ENCODE measurements around the gene AGTPBP1.

Gene AGTPBP1

DNA sequence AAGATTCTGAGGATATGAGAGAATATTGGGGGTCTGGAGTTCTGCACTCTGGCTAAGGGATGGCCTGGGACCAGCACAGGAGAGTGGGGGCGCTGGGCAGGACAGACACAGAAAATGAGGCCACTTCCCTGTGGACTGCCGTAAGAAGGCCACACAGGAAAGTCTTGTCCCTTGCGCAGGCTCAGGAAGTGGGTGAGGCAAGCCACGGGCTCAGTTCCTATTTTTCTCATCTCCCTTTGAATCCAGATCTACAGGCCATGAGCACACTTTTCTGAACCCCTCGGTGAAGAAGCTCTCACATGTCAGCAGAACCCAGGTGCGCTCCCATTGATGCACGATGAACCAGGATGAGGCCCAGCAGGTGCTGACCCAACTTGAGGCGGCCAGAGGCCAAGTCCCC is 207.4 kb downstream of the AGTPBP1 start:
- Histone ChIP-seq H3K4me2 (ENCODE audit: low read length) (no peak overlapping the region), H3K27me3 (ENCODE audit: low read depth, low read length) (no peaks in the 10 kb centered on the region), H3K9ac (ENCODE audit: low read length) (no peak overlapping the region), H3K27ac (ENCODE audit: low read length) (no peak overlapping the region), H4K20me1 (ENCODE audit: insufficient read depth, low read length) (no peaks in the 10 kb centered on the region), H3K4me1 (ENCODE audit: low read length) (no peaks in the 10 kb centered on the region), H3K9me3 (ENCODE audit: insufficient read depth, low read length) (no peaks in the 10 kb centered on the region), H2AFZ (ENCODE audit: low read depth, low read length) (no peak overlapping the region), H3K79me2 (ENCODE audit: low read length) (no peaks in the 10 kb centered on the region), H3K4me3 (ENCODE audit: low read length) (no peak overlapping the region), H3K36me3 (replicated peaks; ENCODE audit: low read depth, low read length) (no peaks in the 10 kb centered on the region)
- TF ChIP-seq EZH2phosphoT487 (IDR thresholded peaks at IDR 0.05; ENCODE audit: low read depth), result no peak
- TF ChIP-seq, protein P1, sequence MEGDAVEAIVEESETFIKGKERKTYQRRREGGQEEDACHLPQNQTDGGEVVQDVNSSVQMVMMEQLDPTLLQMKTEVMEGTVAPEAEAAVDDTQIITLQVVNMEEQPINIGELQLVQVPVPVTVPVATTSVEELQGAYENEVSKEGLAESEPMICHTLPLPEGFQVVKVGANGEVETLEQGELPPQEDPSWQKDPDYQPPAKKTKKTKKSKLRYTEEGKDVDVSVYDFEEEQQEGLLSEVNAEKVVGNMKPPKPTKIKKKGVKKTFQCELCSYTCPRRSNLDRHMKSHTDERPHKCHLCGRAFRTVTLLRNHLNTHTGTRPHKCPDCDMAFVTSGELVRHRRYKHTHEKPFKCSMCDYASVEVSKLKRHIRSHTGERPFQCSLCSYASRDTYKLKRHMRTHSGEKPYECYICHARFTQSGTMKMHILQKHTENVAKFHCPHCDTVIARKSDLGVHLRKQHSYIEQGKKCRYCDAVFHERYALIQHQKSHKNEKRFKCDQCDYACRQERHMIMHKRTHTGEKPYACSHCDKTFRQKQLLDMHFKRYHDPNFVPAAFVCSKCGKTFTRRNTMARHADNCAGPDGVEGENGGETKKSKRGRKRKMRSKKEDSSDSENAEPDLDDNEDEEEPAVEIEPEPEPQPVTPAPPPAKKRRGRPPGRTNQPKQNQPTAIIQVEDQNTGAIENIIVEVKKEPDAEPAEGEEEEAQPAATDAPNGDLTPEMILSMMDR (IDR thresholded peaks at IDR 0.05; ENCODE audit: low read depth, low read length), result no peak

DNA sequence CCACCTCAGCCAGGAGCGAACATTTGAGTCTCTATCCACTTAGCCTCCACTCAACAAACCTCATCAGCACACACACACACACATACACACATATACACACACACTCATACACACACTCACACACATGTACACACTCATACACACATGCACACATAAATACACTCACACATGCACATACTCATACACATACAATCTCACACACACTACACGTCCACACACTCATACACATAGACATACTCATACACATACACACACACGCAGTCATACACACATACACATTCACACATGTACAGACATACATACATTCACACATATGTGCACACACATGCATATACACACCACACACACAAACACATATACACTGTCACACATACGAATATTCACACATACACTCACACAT is 208.2 kb downstream of the AGTPBP1 start:
- no peaks in the 10 kb centered on the region for H4K20me1 ChIP-seq (ENCODE audit: insufficient read depth, low read length)
- no peak overlapping the region for H3K27ac ChIP-seq (ENCODE audit: low read length)

DNA sequence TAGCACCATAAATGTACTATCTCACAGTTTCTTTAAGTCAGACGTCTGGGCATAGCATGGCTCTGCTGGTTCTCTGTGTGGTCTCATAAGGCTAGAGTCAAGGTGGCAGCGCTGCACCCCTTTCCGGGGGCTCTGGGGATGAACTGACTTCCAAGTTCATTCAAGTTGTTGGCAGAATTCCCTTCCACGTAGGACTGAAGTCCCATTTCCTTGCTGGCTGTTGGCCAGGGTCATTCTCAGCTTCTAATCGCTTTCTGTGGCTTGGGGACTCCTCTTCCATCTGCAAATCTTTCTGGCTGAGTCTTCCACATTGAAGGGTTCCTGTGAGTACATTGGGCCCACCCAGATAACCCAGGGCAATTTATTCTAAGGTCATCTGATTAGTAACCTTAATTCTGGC is 211.0 kb downstream of the AGTPBP1 start:
- TF ChIP-seq, protein P1 (IDR thresholded peaks at IDR 0.05; ENCODE audit: low read depth, low read length), result no peak
- no peak for TF ChIP-seq EZH2phosphoT487 (IDR thresholded peaks at IDR 0.05; ENCODE audit: low read depth)

More for the DNA sequence above, 208.2 kb downstream of the AGTPBP1 start:
- no peak overlapping the region for H2AFZ ChIP-seq (ENCODE audit: low read depth, low read length)
- H3K9me3 ChIP-seq (ENCODE audit: insufficient read depth, low read length), result no peaks in the 10 kb centered on the region
- H3K79me2 ChIP-seq (ENCODE audit: low read length), result no peaks in the 10 kb centered on the region
- H3K27me3 ChIP-seq (ENCODE audit: low read depth, low read length), result no peaks in the 10 kb centered on the region
- no peak overlapping the region for H3K9ac ChIP-seq (ENCODE audit: low read length)
- no peaks in the 10 kb centered on the region for H3K4me1 ChIP-seq (ENCODE audit: low read length)
- H3K36me3 ChIP-seq (replicated peaks; ENCODE audit: low read depth, low read length), result no peaks in the 10 kb centered on the region
- no peak overlapping the region for H3K4me2 ChIP-seq (ENCODE audit: low read length)
- TF ChIP-seq, protein P1 (IDR thresholded peaks at IDR 0.05; ENCODE audit: low read depth, low read length), result no peak
- no peak for TF ChIP-seq EZH2phosphoT487 (IDR thresholded peaks at IDR 0.05; ENCODE audit: low read depth)
- H3K4me3 ChIP-seq (ENCODE audit: low read length), result no peak overlapping the region

DNA sequence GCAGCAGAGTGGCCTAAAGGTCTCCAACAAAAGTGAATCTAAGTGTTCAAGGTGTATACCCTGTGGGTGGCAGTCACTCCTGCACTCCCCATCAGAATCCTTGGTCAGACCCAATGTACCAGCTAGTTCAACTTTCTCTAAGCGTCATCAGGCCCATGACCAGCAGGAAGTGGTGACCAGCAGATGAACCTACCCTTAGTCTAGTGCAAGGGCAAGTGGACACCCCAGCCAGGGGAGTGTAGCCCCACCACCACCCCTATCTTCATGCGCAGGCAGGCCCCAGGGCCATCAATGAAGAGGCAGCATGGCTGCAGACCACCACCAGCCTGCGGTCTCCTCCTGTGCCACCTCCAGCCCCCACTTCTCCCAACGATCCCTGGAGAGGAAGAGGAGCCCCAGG is 213.1 kb downstream of the AGTPBP1 start:
- TF ChIP-seq EZH2phosphoT487 (IDR thresholded peaks at IDR 0.05; ENCODE audit: low read depth), result no peak
- TF ChIP-seq, protein P1 (IDR thresholded peaks at IDR 0.05; ENCODE audit: low read depth, low read length), result no peak
- no peaks in the 10 kb centered on the region for H4K20me1 ChIP-seq (ENCODE audit: insufficient read depth, low read length)

More for the DNA sequence above, 211.0 kb downstream of the AGTPBP1 start:
- H3K27ac ChIP-seq (ENCODE audit: low read length), result no peak overlapping the region
- H3K4me1 ChIP-seq (ENCODE audit: low read length), result no peaks in the 10 kb centered on the region
- H3K9ac ChIP-seq (ENCODE audit: low read length), result no peak overlapping the region
- no peaks in the 10 kb centered on the region for H3K79me2 ChIP-seq (ENCODE audit: low read length)
- no peaks in the 10 kb centered on the region for H3K9me3 ChIP-seq (ENCODE audit: insufficient read depth, low read length)
- H2AFZ ChIP-seq (ENCODE audit: low read depth, low read length), result no peak overlapping the region
- H3K4me2 ChIP-seq (ENCODE audit: low read length), result no peak overlapping the region
- no peaks in the 10 kb centered on the region for H4K20me1 ChIP-seq (ENCODE audit: insufficient read depth, low read length)
- H3K36me3 ChIP-seq (replicated peaks; ENCODE audit: low read depth, low read length), result no peaks in the 10 kb centered on the region
- H3K4me3 ChIP-seq (ENCODE audit: low read length), result no peak overlapping the region
- H3K27me3 ChIP-seq (ENCODE audit: low read depth, low read length), result no peaks in the 10 kb centered on the region

More for the DNA sequence above, 213.1 kb downstream of the AGTPBP1 start:
- Histone ChIP-seq H3K9me3 (ENCODE audit: insufficient read depth, low read length) (no peaks in the 10 kb centered on the region), H3K79me2 (ENCODE audit: low read length) (no peaks in the 10 kb centered on the region), H3K4me3 (ENCODE audit: low read length) (no peak overlapping the region), H3K27me3 (ENCODE audit: low read depth, low read length) (0 out of 2 replicates have a peak, but pooled peaks cover 9% of the 10 kb centered on the region), H3K36me3 (replicated peaks; ENCODE audit: low read depth, low read length) (no peaks in the 10 kb centered on the region), H2AFZ (ENCODE audit: low read depth, low read length) (no peak overlapping the region), H3K4me1 (ENCODE audit: low read length) (no peaks in the 10 kb centered on the region), H3K4me2 (ENCODE audit: low read length) (no peak overlapping the region), H3K27ac (ENCODE audit: low read length) (no peak overlapping the region), H3K9ac (ENCODE audit: low read length) (no peak overlapping the region)

All from OCI-LY3 (cell line).